Activated CD8-positive, alpha-beta T cell treated with anti-CD3 and anti-CD28 coated beads, Interleukin-2, amount 10 ng/mL, durations not matched to agents 7 days and 5 days (primary cell): Measurements from ENCODE around the gene ZNF358. TPM values are rescaled to one million over a fixed set of nuclear protein-coding genes. Genes with fewer than 3 reads are reported as not detected.

Experiments used
- ATAC-seq: fragments of 150-1000 bp; cut with Tn5 transposase; one replicate; pipeline ENCODE4 v1.10.0; 2021; ENCODE audit warnings: moderate library complexity
- CTCF ChIA-PET: fragments of 350-600 bp; sonication (Branson Sonifier 250); formaldehyde crosslinking; loops from one replicate; lab custom pipeline; 2021; ENCODE audit warnings: antibody characterized with exemption; lab: Charles Lee
- POLR2A ChIA-PET: fragments of 350-600 bp; sonication (Branson Sonifier 250); formaldehyde crosslinking; loops from one replicate; lab custom pipeline; 2021; ENCODE audit warnings: antibody characterized with exemption; lab: Charles Lee
- DNase-seq: peaks from one replicate; pipeline ENCODE4 v3.0.0-alpha.2; 2020
- H3K27ac Mint-ChIP-seq: one replicate; pipeline ENCODE4 v1.8.0; 2021; ENCODE audit warnings: mild to moderate bottlenecking, mixed read lengths
- H3K27me3 Mint-ChIP-seq: one replicate; pipeline ENCODE4 v1.8.0; 2021; ENCODE audit warnings: low read depth, mixed read lengths
- H3K36me3 Mint-ChIP-seq: one replicate; pipeline ENCODE4 v1.8.0; 2021; ENCODE audit warnings: low read depth, mixed read lengths
- H3K4me1 Mint-ChIP-seq: one replicate; pipeline ENCODE4 v1.8.0; 2021; ENCODE audit warnings: low read depth, mixed read lengths
- H3K4me3 Mint-ChIP-seq: one replicate; pipeline ENCODE4 v1.8.0; 2021; ENCODE audit warnings: mild to moderate bottlenecking, mixed read lengths
- H3K9me3 Mint-ChIP-seq: one replicate; pipeline ENCODE4 v1.8.0; 2022; ENCODE audit warnings: mixed read lengths; ENCODE audit not compliant: insufficient read depth
- total RNA-seq, 2 experiments: library from RNA; stranded (reverse); gene quantifications; one replicate each; pipeline ENCODE4 v1.2.3, GENCODE V29; 2021

ZNF358 gene
- total RNA-seq, 2 experiments from 2014 or later, result 5.8 to 7.9 TPM

DNA sequence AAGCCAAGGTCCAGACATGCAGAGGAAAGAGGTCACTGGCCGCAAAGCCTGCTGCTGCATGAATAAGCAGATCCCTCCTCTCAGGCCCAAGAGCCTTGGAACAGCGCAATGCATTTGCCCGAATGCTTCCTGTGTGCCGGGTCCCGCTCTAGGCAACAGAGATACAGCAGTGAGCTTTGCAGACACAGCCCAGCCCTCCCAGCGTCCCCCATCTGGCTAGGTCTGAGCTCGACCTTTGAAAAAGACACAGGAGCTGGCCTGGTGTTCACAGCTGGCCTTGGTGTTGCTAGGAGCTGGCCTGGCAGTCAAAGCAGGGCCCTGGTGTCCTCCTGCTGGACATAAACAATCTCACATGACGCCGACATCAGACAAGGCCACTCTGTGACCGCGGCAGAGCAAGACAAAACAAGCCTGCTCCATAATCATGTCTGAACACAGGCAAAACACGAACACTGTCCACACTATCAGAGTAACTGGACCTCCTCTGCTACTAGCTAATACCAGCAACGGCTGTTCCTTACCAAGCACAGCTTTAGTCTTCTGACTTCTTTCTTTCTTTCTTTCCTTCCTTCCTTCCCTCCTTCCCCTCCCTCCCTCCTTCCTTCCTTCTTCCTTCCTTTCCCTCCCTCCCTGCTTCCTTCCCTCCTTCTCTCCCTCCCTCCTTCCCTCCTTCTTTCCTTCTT is 21.3 kb upstream of the ZNF358 start:
- peaks cover 7% of the 10 kb centered on the region for H3K27me3 Mint-ChIP-seq
- H3K36me3 Mint-ChIP-seq, result no peaks in the 10 kb centered on the region
- H3K27ac Mint-ChIP-seq, result no peak overlapping the region
- ChIA-PET CTCF (no interaction called here), POLR2A (interaction anchor here (0.8 kb wide), 1 partner anchor 27 kb away, joined by 3 read pairs; no protein-coding TSS in a partner anchor)
- H3K9me3 Mint-ChIP-seq, result no peaks in the 10 kb centered on the region
- H3K4me1 Mint-ChIP-seq, result peaks cover 16% of the 10 kb centered on the region
- no peak for DNase-seq
- H3K4me3 Mint-ChIP-seq, result no peak overlapping the region
- ATAC-seq, result no peak

- no peaks in the 10 kb centered on the region for H3K36me3 Mint-ChIP-seq
- H3K4me3 Mint-ChIP-seq, result no peak overlapping the region
- ChIA-PET CTCF (interaction anchor here (0.8 to 1.3 kb wide), 9 partner anchors 8 to 1169 kb away, joined by 3 to 4 read pairs (median 4); partner anchors contain the start of genes MCOLN1, TRAPPC5 and ZNF358), POLR2A (interaction anchor here (0.6 to 0.7 kb wide), 2 partner anchors 25 to 432 kb away, joined by 3 to 5 read pairs; partner anchors contain the start of gene MCOLN1)
- H3K27me3 Mint-ChIP-seq, result peaks cover 27% of the 10 kb centered on the region
- ATAC-seq (peak; percentile 61), DNase-seq (no peak)
- H3K9me3 Mint-ChIP-seq, result no peaks in the 10 kb centered on the region
- H3K4me1 Mint-ChIP-seq, result peaks cover 10% of the 10 kb centered on the region
- no peak overlapping the region for H3K27ac Mint-ChIP-seq
These were observed 18.6 kb upstream of the ZNF358 start for GRCh38 chr19:7497292-7497691.

DNA sequence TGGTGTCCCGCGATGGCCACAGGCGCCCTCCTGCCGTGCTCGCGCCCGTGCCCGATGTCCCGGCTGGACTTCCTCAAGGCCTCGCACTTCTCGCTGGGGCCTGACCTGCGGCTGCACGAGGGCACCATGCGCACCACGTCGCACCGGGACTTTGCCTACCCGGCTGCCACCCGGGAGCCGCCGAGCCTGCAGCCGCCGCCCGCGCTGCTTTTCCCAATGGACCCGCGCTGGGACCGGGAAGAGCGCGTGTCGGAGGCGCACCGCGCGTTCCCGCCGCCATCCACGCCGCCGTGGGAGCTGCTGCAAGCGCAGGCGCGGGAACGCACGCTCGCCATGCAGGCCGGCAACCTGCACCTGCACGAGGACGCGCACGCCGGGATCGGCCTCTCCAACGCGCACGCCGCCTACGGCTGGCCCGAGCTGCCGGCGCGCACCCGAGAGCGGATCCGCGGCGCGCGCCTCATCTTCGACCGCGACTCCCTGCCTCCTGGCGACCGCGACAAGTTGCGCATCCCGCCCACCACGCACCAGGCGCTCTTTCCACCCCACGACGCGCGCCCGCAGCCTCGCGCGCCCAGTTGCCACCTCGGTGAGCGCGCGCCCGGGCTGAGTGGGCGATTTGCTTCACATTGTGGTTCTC is 15.0 kb upstream of the ZNF358 start:
- ChIA-PET CTCF (no interaction called here), POLR2A (no interaction called here)
- ATAC-seq (peak; percentile 31), DNase-seq (peak; percentile 65)
- Mint-ChIP-seq H3K27me3 (peaks cover 43% of the 10 kb centered on the region), H3K27ac (no peak overlapping the region), H3K4me1 (no peaks in the 10 kb centered on the region), H3K9me3 (no peaks in the 10 kb centered on the region), H3K4me3 (peak overlapping the region; percentile 36), H3K36me3 (no peaks in the 10 kb centered on the region)

DNA sequence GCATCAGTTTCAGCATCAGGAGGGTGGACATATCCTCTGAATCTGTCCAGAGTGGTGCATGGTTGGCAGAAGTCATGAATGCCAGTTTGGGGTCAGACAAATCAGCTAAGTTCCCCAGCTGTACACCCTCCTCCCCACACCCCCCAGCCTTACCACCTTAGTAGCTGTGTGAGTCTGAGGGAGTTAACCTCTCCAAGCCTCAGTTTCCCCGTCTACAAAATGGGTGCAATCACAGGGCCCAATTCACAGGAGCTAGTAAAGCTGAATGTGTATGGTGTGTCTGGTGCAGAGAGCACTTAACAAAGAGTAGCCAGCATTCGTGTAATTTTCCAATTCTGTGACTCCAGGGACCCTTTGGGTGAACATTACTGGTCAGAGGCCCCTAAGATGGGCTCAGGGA is 13.4 kb upstream of the ZNF358 start:
- H3K4me3 Mint-ChIP-seq, result no peak overlapping the region
- peaks cover 3% of the 10 kb centered on the region for H3K4me1 Mint-ChIP-seq
- ChIA-PET CTCF (no interaction called here), POLR2A (no interaction called here)
- no peaks in the 10 kb centered on the region for H3K9me3 Mint-ChIP-seq
- no peak overlapping the region for H3K27ac Mint-ChIP-seq
- peaks cover 40% of the 10 kb centered on the region for H3K27me3 Mint-ChIP-seq
- ATAC-seq (no peak), DNase-seq (no peak)
- no peaks in the 10 kb centered on the region for H3K36me3 Mint-ChIP-seq

DNA sequence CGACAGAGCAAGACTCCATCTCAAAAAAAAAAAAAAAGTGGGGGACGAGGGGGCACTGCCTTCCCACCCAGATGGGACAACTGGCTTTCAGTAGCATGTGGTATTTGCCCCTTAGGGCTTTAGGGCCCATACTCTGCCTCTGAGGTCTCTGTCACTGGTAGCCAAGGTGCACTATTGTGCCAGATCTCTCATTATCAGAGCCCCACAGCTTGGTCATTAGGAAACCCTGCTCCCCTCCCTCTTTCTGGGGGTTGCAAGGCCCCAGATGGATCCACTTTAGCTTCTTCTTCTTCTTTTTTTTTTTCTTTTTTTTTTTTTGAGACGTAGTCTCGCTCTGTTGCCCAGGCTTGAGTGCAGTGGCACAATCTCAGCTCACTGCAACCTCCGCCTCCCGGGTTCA is 11.2 kb upstream of the ZNF358 start:
- DNase-seq (no peak), ATAC-seq (no peak)
- H3K27ac Mint-ChIP-seq, result no peak overlapping the region
- POLR2A ChIA-PET, result no interaction called here
- no peak overlapping the region for H3K4me3 Mint-ChIP-seq
- H3K9me3 Mint-ChIP-seq, result no peaks in the 10 kb centered on the region
- peaks cover 3% of the 10 kb centered on the region for H3K4me1 Mint-ChIP-seq
- peaks cover 35% of the 10 kb centered on the region for H3K27me3 Mint-ChIP-seq
- no peaks in the 10 kb centered on the region for H3K36me3 Mint-ChIP-seq
- CTCF ChIA-PET, result interaction anchor here (1.0 kb wide), 1 partner anchor 7 kb away, joined by 3 read pairs; a partner anchor contains a TSS

DNA sequence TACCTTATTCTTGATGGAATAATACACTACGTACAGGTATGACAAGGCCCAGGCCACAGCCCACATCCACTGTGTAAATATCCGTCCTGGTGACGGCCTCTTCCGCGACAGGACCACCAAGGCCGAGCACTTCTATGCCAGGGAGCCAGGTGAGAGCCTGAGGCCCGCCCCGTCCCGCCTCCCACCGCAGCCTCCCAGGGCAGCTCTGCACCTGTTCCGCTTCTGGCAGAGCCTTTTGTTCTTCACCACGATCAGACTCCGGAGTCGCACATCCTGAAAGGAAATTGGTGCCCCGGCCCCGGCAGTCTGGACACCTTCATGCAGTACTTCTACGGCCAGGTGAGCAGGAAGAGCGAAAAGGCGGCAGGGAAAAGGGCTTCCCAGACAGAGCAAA is 10.6 kb upstream of the ZNF358 start:
- Mint-ChIP-seq H3K27ac (no peak overlapping the region), H3K36me3 (no peaks in the 10 kb centered on the region), H3K4me3 (no peak overlapping the region), H3K9me3 (no peaks in the 10 kb centered on the region), H3K4me1 (peaks cover 3% of the 10 kb centered on the region), H3K27me3 (peaks cover 30% of the 10 kb centered on the region)
- POLR2A ChIA-PET, result no interaction called here
- ATAC-seq, result no peak
- CTCF ChIA-PET, result interaction anchor here (1.0 kb wide), 1 partner anchor 8 kb away, joined by 3 read pairs; a partner anchor contains a TSS
- no peak for DNase-seq

- Mint-ChIP-seq H3K9me3 (no peaks in the 10 kb centered on the region), H3K4me1 (peaks cover 3% of the 10 kb centered on the region), H3K4me3 (no peak overlapping the region), H3K36me3 (no peaks in the 10 kb centered on the region), H3K27ac (no peak overlapping the region), H3K27me3 (peaks cover 26% of the 10 kb centered on the region)
- ATAC-seq (peak; percentile 38), DNase-seq (no peak)
- ChIA-PET POLR2A (no interaction called here), CTCF (interaction anchor here (1.0 kb wide), 1 partner anchor 9 kb away, joined by 3 read pairs; a partner anchor contains a TSS)
These were observed 10.1 kb upstream of the ZNF358 start for GRCh38 chr19:7505682-7506384.

DNA sequence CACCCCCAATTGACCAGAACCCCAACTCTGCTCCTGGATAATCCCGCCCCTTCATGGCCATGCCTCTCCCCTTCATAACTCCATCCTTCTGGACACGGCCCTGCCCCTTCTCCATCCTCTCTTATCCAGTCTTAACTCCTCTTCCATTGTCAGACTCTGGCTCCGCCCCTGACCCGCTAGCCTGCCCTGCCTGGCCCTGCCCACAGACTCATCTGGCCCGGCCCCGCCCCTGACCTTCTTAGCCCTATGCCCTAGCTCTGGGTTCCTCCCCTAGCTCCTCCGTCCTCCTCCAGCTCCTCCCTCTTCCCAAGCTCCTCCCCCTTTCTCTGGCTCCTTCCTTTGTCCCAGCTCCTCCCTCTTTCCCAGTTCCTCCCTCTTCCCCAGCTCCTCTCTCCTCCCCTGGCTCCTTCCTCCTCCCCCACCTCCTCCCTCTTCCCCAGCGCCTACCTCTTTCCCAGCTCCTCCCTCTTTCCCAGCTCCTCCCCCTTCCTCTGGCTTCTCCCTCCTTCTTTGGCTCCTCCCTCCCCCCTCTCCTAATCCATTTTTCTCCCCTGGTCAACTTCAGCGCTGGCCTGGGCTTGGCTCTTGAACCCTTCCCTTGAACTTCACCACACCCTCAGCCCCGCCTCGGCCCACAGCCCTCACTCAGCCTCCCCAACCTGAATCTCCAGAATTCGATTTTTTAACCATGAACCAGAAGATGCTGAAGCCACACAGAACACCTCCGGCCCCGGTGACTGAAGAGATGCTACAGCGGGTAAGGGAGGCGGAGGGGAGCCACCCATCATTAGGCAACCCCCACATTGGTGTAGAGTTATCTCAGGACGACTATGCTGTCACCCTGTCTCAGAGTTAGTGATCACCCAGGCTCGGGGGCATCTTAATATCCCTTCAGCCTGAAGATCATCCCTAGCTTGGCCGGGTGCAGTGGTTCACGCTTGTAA is 9.2 kb upstream of the ZNF358 start:
- Mint-ChIP-seq H3K27ac (no peak overlapping the region), H3K4me3 (no peak overlapping the region), H3K4me1 (peaks cover 3% of the 10 kb centered on the region), H3K9me3 (no peaks in the 10 kb centered on the region), H3K36me3 (no peaks in the 10 kb centered on the region), H3K27me3 (peaks cover 20% of the 10 kb centered on the region)
- DNase-seq, result peak; percentile 64
- ChIA-PET POLR2A (no interaction called here), CTCF (no interaction called here)
- peak; percentile 74 for ATAC-seq

DNA sequence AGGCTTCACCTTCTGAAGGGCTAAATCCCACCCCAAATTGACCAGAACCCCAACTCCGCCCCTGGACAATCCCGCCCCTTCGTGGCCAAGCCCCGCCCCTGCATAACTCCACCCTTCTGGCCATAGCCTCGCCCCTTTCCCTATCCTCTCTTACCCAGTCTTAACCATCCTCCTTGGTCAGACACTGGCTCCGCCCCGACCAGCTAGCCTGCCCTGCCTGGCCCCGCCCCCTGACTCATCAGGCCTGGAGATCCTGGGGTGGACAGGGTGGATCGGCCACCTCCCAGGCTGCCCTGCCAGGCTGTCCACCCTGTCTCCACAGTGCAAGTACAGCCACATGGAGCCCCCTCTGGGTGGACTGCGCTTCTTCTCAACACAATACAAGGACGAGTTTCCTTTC is 8.0 kb upstream of the ZNF358 start:
- ATAC-seq (peak; percentile 35), DNase-seq (no peak)
- no peak overlapping the region for H3K27ac Mint-ChIP-seq
- ChIA-PET CTCF (no interaction called here), POLR2A (no interaction called here)
- no peaks in the 10 kb centered on the region for H3K36me3 Mint-ChIP-seq
- peaks cover 3% of the 10 kb centered on the region for H3K4me1 Mint-ChIP-seq
- no peaks in the 10 kb centered on the region for H3K9me3 Mint-ChIP-seq
- H3K4me3 Mint-ChIP-seq, result no peak overlapping the region
- peaks cover 10% of the 10 kb centered on the region for H3K27me3 Mint-ChIP-seq

DNA sequence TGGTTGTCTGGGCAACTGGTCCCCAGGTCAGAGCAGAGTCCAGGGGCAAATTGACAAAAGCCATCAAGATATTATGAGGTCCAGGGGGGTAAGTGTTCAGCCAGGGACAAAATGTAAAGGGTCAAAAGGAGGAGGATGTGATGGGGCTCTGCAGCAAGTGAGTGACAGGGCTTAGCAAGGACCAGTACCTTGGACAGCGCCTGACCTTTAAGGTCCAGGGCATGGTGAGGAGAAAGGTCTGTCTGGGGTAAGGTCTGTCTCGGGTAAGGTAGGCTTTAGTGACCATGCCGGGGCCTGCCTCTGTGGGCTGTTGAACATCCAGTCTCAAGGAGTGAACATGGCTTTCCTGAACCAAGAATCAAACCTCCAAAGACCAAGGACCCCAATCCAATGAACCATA is 6.3 kb upstream of the ZNF358 start:
- H3K27me3 Mint-ChIP-seq, result peaks cover 12% of the 10 kb centered on the region
- ChIA-PET CTCF (interaction anchor here (1.0 to 1.2 kb wide), 2 partner anchors 12 to 16 kb away, joined by 3 read pairs; a partner anchor contains a TSS), POLR2A (no interaction called here)
- ATAC-seq, result no peak
- peaks cover 3% of the 10 kb centered on the region for H3K4me1 Mint-ChIP-seq
- no peak overlapping the region for H3K27ac Mint-ChIP-seq
- H3K4me3 Mint-ChIP-seq, result no peak overlapping the region
- DNase-seq, result peak; percentile 46
- H3K9me3 Mint-ChIP-seq, result no peaks in the 10 kb centered on the region
- H3K36me3 Mint-ChIP-seq, result no peaks in the 10 kb centered on the region

DNA sequence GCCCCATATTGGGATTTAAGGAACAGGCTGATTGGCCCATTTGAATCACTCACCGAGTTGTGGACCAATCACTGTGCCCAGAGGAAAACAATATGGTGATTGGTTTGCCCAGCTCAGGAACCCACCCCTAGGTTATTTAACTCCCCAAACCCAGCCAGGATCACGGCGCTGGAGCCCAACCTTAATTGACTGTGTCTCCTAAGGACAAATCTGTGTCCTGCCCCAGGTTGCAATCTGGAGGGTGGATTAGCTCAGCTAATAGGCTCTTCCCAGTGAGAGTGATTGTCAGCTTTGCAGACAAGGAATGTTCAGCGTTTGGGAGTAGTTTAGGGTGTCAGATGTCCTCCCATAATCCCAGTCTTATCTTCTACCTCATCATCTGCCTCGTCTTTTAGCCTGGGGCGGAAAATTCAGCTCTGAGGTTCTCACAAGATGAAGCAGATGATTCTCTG is 3.5 kb upstream of the ZNF358 start:
- Mint-ChIP-seq H3K36me3 (no peaks in the 10 kb centered on the region), H3K27me3 (peaks cover 20% of the 10 kb centered on the region), H3K27ac (no peak overlapping the region), H3K9me3 (no peaks in the 10 kb centered on the region), H3K4me3 (no peak overlapping the region), H3K4me1 (peaks cover 11% of the 10 kb centered on the region)
- POLR2A ChIA-PET, result no interaction called here
- no peak for ATAC-seq
- CTCF ChIA-PET, result interaction anchor here (1.4 to 1.5 kb wide), 2 partner anchors 146 to 158 kb away, joined by 4 read pairs; no protein-coding TSS in a partner anchor
- DNase-seq, result no peak
